OCI-LY1 (cell line): ENCODE data around the gene CHN2.
"Not testable (repeated sequence)": the region's sequence is repeated elsewhere in the genome, so short reads cannot be mapped to it uniquely, and the experiment has no call there.

ENCODE experiments used
- H2AFZ ChIP-seq: fragments of 200-600 bp; sonication (generic), shearing (Covaris generic); 2 replicates; pipeline ENCODE4 v1.6.0; 2014; ENCODE audit warnings: antibody characterized with exemption, mild to moderate bottlenecking, low read length
- H3F3A ChIP-seq: fragments of 200-600 bp; sonication (generic), shearing (Covaris generic); 2 replicates; pipeline ENCODE4 v1.6.0; 2014; ENCODE audit warnings: mild to moderate bottlenecking, antibody characterized with exemption, low read length, moderate library complexity; ENCODE audit not compliant: insufficient read depth
- H3K27ac ChIP-seq: fragments of 200-600 bp; sonication (generic); 2 replicates; pipeline ENCODE4 v1.5.1; 2014; ENCODE audit warnings: low read length, mixed run types, mild to moderate bottlenecking, low read depth; ENCODE audit not compliant: poor library complexity, severe bottlenecking
- H3K27me3 ChIP-seq: fragments of 200-600 bp; sonication (generic); 2 replicates; pipeline ENCODE4 v1.6.0; 2014; ENCODE audit warnings: antibody characterized with exemption, mild to moderate bottlenecking, low read length, moderate library complexity; ENCODE audit not compliant: insufficient read depth
- H3K36me3 ChIP-seq: fragments of 200-600 bp; sonication (generic); 2 replicates; pipeline ENCODE4 v1.6.1; 2014; ENCODE audit warnings: mild to moderate bottlenecking, antibody characterized with exemption, low read length, moderate library complexity, mixed read lengths; ENCODE audit not compliant: insufficient read depth
- H3K4me1 ChIP-seq: fragments of 200-600 bp; sonication (generic); 2 replicates; pipeline ENCODE4 v1.5.1; 2014; ENCODE audit warnings: mild to moderate bottlenecking, low read length, moderate library complexity; ENCODE audit not compliant: insufficient read depth, severe bottlenecking
- H3K4me2 ChIP-seq: fragments of 200-600 bp; sonication (generic), shearing (Covaris generic); 2 replicates; pipeline ENCODE4 v1.6.1; 2014; ENCODE audit warnings: low read length
- H3K4me3 ChIP-seq: fragments of 200-600 bp; sonication (generic); 2 replicates; pipeline ENCODE4 v1.5.1; 2014; ENCODE audit warnings: low read length, low read depth, mild to moderate bottlenecking, mixed read lengths; ENCODE audit not compliant: poor library complexity, severe bottlenecking
- H3K79me2 ChIP-seq: fragments of 200-600 bp; shearing (Covaris generic); 2 replicates; pipeline ENCODE4 v1.6.1; 2016; ENCODE audit warnings: mixed run types, low read length, mixed read lengths; ENCODE audit not compliant: insufficient read depth
- H3K9ac ChIP-seq: fragments of 200-600 bp; sonication (generic), shearing (Covaris generic); 2 replicates; pipeline ENCODE4 v1.6.1; 2014; ENCODE audit warnings: mild to moderate bottlenecking, low read length, mixed read lengths
- H3K9me2 ChIP-seq: fragments of 200-600 bp; sonication (generic), shearing (Covaris generic); 2 replicates; pipeline ENCODE4 v1.6.1; 2014; ENCODE audit warnings: low read depth, mild to moderate bottlenecking, low read length, mixed read lengths
- H3K9me3 ChIP-seq: fragments of 200-600 bp; shearing (Covaris generic); 2 replicates; pipeline ENCODE4 v1.6.1; 2014; ENCODE audit warnings: low read length, mixed read lengths
- H4K20me1 ChIP-seq: fragments of 200-600 bp; sonication (generic), shearing (Covaris generic); 2 replicates; pipeline ENCODE4 v1.6.0; 2016; ENCODE audit warnings: mild to moderate bottlenecking, low read length; ENCODE audit not compliant: insufficient read depth
- EZH2 ChIP-seq: fragments of 200-600 bp; sonication (generic), shearing (Covaris generic); IDR thresholded peaks from 2 replicates; pipeline ENCODE4 v1.8.0; 2017; ENCODE audit warnings: borderline replicate concordance, mixed run types, mild to moderate bottlenecking, antibody characterized with exemption, low read length, moderate library complexity, mixed read lengths
- TF ChIP-seq, protein P1 (sequence below): fragments of 200-600 bp; sonication (generic), shearing (Covaris generic); IDR thresholded peaks from 2 replicates; pipeline ENCODE4 v1.5.1; 2017; ENCODE audit warnings: mild to moderate bottlenecking, antibody characterized with exemption, low read length, moderate library complexity, mixed read lengths

Gene CHN2

DNA sequence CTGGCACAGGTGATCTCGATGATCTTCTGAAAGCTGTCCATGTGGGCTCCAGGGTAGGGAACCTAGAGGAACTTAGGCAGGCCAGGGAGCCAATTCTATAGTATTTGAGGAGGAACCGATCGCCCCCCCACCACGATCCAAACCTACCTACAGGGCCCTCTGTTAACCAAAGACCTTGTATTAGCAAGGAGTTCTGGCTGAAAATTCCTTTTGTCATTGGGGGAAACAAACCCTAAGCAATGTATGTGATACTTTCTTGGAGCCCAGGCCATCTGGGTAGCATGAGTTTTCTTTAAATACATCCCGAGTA, 62.1 kb downstream of the CHN2 start:
- Histone ChIP-seq H3K9me2 (no peaks in the 10 kb centered on the region), H3K79me2 (no peaks in the 10 kb centered on the region), H3K9me3 (no peaks in the 10 kb centered on the region), H3K36me3 (no peaks in the 10 kb centered on the region), H2AFZ (no peak overlapping the region), H3K9ac (no peak overlapping the region), H3K27ac (no peak overlapping the region), H4K20me1 (no peaks in the 10 kb centered on the region), H3K4me1 (no peaks in the 10 kb centered on the region), H3K27me3 (no peaks in the 10 kb centered on the region), H3F3A (no peaks in the 10 kb centered on the region), H3K4me3 (no peak overlapping the region), H3K4me2 (no peak overlapping the region)
- no peak for TF ChIP-seq EZH2
- TF ChIP-seq, protein P1, sequence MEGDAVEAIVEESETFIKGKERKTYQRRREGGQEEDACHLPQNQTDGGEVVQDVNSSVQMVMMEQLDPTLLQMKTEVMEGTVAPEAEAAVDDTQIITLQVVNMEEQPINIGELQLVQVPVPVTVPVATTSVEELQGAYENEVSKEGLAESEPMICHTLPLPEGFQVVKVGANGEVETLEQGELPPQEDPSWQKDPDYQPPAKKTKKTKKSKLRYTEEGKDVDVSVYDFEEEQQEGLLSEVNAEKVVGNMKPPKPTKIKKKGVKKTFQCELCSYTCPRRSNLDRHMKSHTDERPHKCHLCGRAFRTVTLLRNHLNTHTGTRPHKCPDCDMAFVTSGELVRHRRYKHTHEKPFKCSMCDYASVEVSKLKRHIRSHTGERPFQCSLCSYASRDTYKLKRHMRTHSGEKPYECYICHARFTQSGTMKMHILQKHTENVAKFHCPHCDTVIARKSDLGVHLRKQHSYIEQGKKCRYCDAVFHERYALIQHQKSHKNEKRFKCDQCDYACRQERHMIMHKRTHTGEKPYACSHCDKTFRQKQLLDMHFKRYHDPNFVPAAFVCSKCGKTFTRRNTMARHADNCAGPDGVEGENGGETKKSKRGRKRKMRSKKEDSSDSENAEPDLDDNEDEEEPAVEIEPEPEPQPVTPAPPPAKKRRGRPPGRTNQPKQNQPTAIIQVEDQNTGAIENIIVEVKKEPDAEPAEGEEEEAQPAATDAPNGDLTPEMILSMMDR, result no peak

DNA sequence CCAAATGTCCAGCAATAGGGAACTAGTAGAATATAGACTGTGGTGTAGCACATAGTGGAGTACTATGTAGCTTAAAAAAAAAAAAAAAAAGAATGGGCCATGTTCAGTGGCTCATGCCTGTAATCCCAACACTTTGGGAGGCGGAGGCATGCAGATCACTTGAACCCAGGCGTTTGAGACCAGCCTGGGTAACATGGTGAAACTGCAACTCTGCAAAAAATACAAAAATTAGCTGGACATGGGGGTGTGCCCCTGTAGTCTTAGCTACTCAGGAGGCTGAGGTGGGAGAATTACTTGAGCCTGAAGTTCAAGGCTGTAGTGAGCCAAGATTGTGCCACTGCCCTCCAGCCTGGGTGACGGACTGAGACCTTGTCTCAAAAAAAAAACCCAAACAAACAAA, 64.4 kb downstream of the CHN2 start:
- Histone ChIP-seq H3K4me1 (no peaks in the 10 kb centered on the region), H3K4me3 (no peak overlapping the region), H3K27me3 (no peaks in the 10 kb centered on the region), H3K27ac (no peak overlapping the region), H3K36me3 (no peaks in the 10 kb centered on the region), H3K9me2 (no peaks in the 10 kb centered on the region), H3K9ac (no peak overlapping the region), H3K79me2 (no peaks in the 10 kb centered on the region), H2AFZ (no peak overlapping the region), H3K9me3 (no peaks in the 10 kb centered on the region), H3K4me2 (no peak overlapping the region), H4K20me1 (no peaks in the 10 kb centered on the region), H3F3A (no peaks in the 10 kb centered on the region)
- TF ChIP-seq, protein P1, result no peak
- no peak for TF ChIP-seq EZH2

DNA sequence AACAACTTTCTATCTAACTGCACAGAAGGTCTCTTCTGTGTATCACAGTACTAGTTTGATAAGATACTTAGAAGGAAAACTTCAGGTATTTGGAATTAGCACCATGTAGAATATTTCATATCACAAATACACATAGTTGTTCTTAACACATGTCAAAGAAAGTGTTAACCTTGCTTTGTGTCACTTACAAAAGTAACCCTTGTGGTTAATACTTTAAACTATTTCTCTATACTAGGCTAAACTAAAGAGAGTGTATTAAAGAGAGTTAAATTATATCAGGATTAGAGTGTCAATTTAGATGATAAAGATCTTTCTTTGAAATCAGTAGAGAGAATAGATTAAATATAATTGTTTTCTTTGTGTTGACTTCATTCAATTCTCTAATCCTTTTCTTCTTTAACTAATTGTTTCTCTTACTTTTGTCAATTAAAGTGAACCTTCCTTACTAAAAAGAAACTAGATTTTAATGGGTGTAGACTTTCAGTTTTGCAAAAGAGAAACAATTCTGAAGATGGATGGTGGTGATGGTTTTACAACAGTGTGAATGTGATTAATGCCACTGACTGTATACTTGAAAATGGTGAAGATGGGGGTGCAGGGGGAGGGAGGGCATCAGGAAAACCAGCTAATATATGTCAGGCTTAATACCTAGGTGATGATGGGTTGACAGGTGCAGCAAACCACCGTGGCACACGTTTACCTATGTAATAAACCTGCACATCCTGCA, 67.8 kb downstream of the CHN2 start:
- no peaks in the 10 kb centered on the region for H3K9me3 ChIP-seq
- H3K9ac ChIP-seq, result no peak overlapping the region
- H3K27ac ChIP-seq, result no peak overlapping the region
- H2AFZ ChIP-seq, result no peak overlapping the region
- no peak overlapping the region for H3K4me3 ChIP-seq
- H3K27me3 ChIP-seq, result 0 out of 2 replicates have a peak, but pooled peaks cover 3% of the 10 kb centered on the region
- no peaks in the 10 kb centered on the region for H4K20me1 ChIP-seq
- TF ChIP-seq, protein P1, result no peak
- TF ChIP-seq EZH2, result no peak
- H3K36me3 ChIP-seq, result no peaks in the 10 kb centered on the region
- no peak overlapping the region for H3K4me2 ChIP-seq
- no peaks in the 10 kb centered on the region for H3F3A ChIP-seq
- no peaks in the 10 kb centered on the region for H3K9me2 ChIP-seq
- no peaks in the 10 kb centered on the region for H3K79me2 ChIP-seq
- H3K4me1 ChIP-seq, result no peaks in the 10 kb centered on the region

DNA sequence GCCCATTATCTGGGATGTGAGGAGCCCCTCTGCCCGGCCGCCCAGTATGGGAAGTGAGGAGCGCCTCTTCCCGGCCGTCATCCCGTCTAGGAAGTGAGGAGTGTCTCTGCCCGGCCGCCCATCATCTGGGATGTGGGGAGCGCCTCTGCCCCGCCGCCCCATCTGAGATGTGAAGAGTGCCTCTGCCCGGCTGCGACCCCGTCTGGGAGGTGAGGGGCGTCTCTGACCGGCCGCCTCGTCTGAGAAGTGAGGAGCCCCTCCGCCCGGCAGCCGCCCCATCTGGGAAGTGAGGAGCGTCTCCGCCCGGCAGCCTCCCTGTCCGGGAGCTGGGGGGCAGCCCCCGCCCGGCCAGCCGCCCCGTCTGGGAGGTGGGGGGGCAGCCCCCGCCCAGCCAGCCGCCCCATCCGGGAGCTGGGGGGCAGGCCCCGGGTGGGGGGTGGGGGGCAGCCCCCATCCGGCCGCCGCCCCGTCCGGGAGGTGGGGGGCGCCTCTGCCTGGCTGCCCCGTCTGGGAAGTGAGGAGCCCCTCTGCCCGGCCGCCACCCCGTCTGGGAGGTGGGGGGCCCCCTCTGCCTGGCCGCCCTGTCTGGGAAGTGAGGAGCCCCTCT, 69.1 kb downstream of the CHN2 start:
- not testable (repeated sequence) for H3K9me3 ChIP-seq, H3K27ac ChIP-seq

More for the DNA sequence above, 69.1 kb downstream of the CHN2 start:
- not testable (repeated sequence) for H3K36me3 ChIP-seq, H3K9ac ChIP-seq, H3K27me3 ChIP-seq, H3K9me2 ChIP-seq, H4K20me1 ChIP-seq, H3F3A ChIP-seq, H3K4me1 ChIP-seq, H3K4me2 ChIP-seq, H2AFZ ChIP-seq, H3K79me2 ChIP-seq, H3K4me3 ChIP-seq
